H9 (cell line): Measurements from ENCODE around the gene ATP8A1. TPM values are rescaled to one million over a fixed set of nuclear protein-coding genes. Genes with fewer than 3 reads are reported as not detected.

ENCODE experiments used
- DNase-seq: peaks from one replicate; pipeline ENCODE4 v3.0.0-alpha.2; 2017
- H2AFZ ChIP-seq: one replicate; pipeline ENCODE4 v1.6.1; 2013; ENCODE audit warnings: mild to moderate bottlenecking, low read length, control low read depth, moderate library complexity
- H2AK5ac ChIP-seq: 2 replicates; pipeline ENCODE4 v1.6.1; 2013; ENCODE audit warnings: low read length, control low read depth, mixed read lengths; ENCODE audit not compliant: insufficient read length
- H2BK120ac ChIP-seq: one replicate; pipeline ENCODE4 v1.6.1; 2013; ENCODE audit warnings: low read depth, mild to moderate bottlenecking, low read length, control low read depth, inconsistent platforms; ENCODE audit not compliant: poor library complexity, severe bottlenecking
- H2BK12ac ChIP-seq: 2 replicates; pipeline ENCODE4 v1.6.1; 2013; ENCODE audit warnings: low read length, control low read depth, mixed read lengths, low read depth; ENCODE audit not compliant: insufficient read length
- H2BK15ac ChIP-seq: 2 replicates; pipeline ENCODE4 v1.6.1; 2013; ENCODE audit warnings: low read depth, low read length, control low read depth
- H2BK20ac ChIP-seq: one replicate; pipeline ENCODE4 v1.6.1; 2013; ENCODE audit warnings: low read depth, mild to moderate bottlenecking, low read length, control low read depth, inconsistent platforms; ENCODE audit not compliant: poor library complexity, severe bottlenecking
- H2BK5ac ChIP-seq: 2 replicates; pipeline ENCODE4 v1.6.1; 2013; ENCODE audit warnings: low read length, control low read depth, mixed read lengths; ENCODE audit not compliant: insufficient read length
- H3K14ac ChIP-seq: 2 replicates; pipeline ENCODE4 v1.6.1; 2013; ENCODE audit warnings: low read length, control low read depth; ENCODE audit not compliant: insufficient read depth
- H3K18ac ChIP-seq: 2 replicates; pipeline ENCODE4 v1.6.1; 2013; ENCODE audit warnings: low read depth, mild to moderate bottlenecking, mixed read lengths, low read length, control low read depth; ENCODE audit not compliant: insufficient read length
- H3K23ac ChIP-seq: 2 replicates; pipeline ENCODE4 v1.6.1; 2013; ENCODE audit warnings: low read length, control low read depth, mixed read lengths, low read depth; ENCODE audit not compliant: insufficient read length
- H3K23me2 ChIP-seq: 2 replicates; pipeline ENCODE4 v1.6.1; 2013; ENCODE audit warnings: low read depth, mild to moderate bottlenecking, mixed read lengths, low read length, control low read depth; ENCODE audit not compliant: insufficient read length, poor library complexity, severe bottlenecking
- H3K27ac ChIP-seq: 2 replicates; pipeline ENCODE4 v1.5.1; 2013; ENCODE audit warnings: low read length, control low read depth, mixed read lengths, low read depth; ENCODE audit not compliant: insufficient read length
- H3K27me3 ChIP-seq: 2 replicates; pipeline ENCODE4 v1.6.1; 2013; ENCODE audit warnings: low read length, control low read depth, inconsistent platforms; ENCODE audit not compliant: insufficient read depth
- H3K4ac ChIP-seq: 2 replicates; pipeline ENCODE4 v1.6.1; 2013; ENCODE audit warnings: low read depth, mild to moderate bottlenecking, control low read depth, inconsistent platforms, low read length, moderate library complexity
- H3K4me1 ChIP-seq: 2 replicates; pipeline ENCODE4 v1.6.1; 2013; ENCODE audit warnings: low read length, control low read depth, inconsistent platforms; ENCODE audit not compliant: insufficient read depth
- H3K4me2 ChIP-seq: 2 replicates; pipeline ENCODE4 v1.6.1; 2013; ENCODE audit warnings: low read length, control low read depth, mixed read lengths; ENCODE audit not compliant: insufficient read length, insufficient read depth
- H3K56ac ChIP-seq: 2 replicates; pipeline ENCODE4 v1.6.1; 2013; ENCODE audit warnings: low read depth, mild to moderate bottlenecking, mixed read lengths, low read length, control low read depth; ENCODE audit not compliant: insufficient read length
- H3K79me1 ChIP-seq: 2 replicates; pipeline ENCODE4 v1.6.1; 2013; ENCODE audit warnings: low read depth, mild to moderate bottlenecking, moderate library complexity, low read length, control low read depth, inconsistent platforms; ENCODE audit not compliant: insufficient read depth, poor library complexity, severe bottlenecking
- H3K79me2 ChIP-seq: 2 replicates; pipeline ENCODE4 v1.6.1; 2013; ENCODE audit warnings: low read length, control low read depth, inconsistent platforms; ENCODE audit not compliant: insufficient read depth
- H3K9ac ChIP-seq: 2 replicates; pipeline ENCODE4 v1.6.1; 2013; ENCODE audit warnings: low read length, control low read depth, mixed read lengths; ENCODE audit not compliant: insufficient read length; ENCODE audit errors: extremely low read depth
- H3K9me3 ChIP-seq: one replicate; pipeline ENCODE4 v1.6.1; 2013; ENCODE audit warnings: low read depth, low read length, inconsistent platforms; ENCODE audit not compliant: control insufficient read depth
- H3T11ph ChIP-seq: one replicate; pipeline ENCODE4 v1.6.1; 2013; ENCODE audit warnings: mild to moderate bottlenecking, low read length, control low read depth, inconsistent platforms
- H4K20me1 ChIP-seq: one replicate; pipeline ENCODE4 v1.6.1; 2013; ENCODE audit not compliant: control insufficient read depth, insufficient read length, insufficient read depth
- H4K5ac ChIP-seq: 2 replicates; pipeline ENCODE4 v1.6.1; 2013; ENCODE audit warnings: low read depth, mild to moderate bottlenecking, mixed read lengths, low read length, control low read depth; ENCODE audit not compliant: insufficient read length
- H4K8ac ChIP-seq: replicated peaks from 2 replicates; pipeline ENCODE4 v1.6.1; 2013; ENCODE audit warnings: low read length, control low read depth, mixed read lengths, low read depth; ENCODE audit not compliant: insufficient read length
- H4K91ac ChIP-seq: 2 replicates; pipeline ENCODE4 v1.6.1; 2013; ENCODE audit warnings: low read depth, mild to moderate bottlenecking, moderate library complexity, mixed read lengths, low read length, control low read depth; ENCODE audit not compliant: insufficient read length
- H3K27ac Mint-ChIP-seq, 3 experiments: 2 replicates in 2 of 3; 3 replicates in 1 of 3; pipeline ENCODE4 v1.8.0; 2020 to 2021; ENCODE audit warnings: mixed read lengths in 3 of 3, mild to moderate bottlenecking in 1 of 3, moderate library complexity in 1 of 3
- H3K27me3 Mint-ChIP-seq: 2 replicates; pipeline ENCODE4 v1.8.0; 2021; ENCODE audit warnings: low read depth, mild to moderate bottlenecking, moderate library complexity, mixed read lengths
- H3K36me3 Mint-ChIP-seq, 3 experiments: 2 replicates in 2 of 3; 3 replicates in 1 of 3; pipeline ENCODE4 v1.8.0; 2020 to 2021; ENCODE audit warnings: low read depth in 3 of 3, mixed read lengths in 3 of 3; ENCODE audit not compliant: insufficient read depth in 1 of 3
- H3K4me1 Mint-ChIP-seq, 2 experiments: 2 replicates each; pipeline ENCODE4 v1.8.0; 2020; ENCODE audit warnings: mixed read lengths in 2 of 2
- H3K4me3 Mint-ChIP-seq, 2 experiments: 2 replicates in 1 of 2; 3 replicates in 1 of 2; pipeline ENCODE4 v1.8.0; 2020 to 2021; ENCODE audit warnings: mild to moderate bottlenecking in 2 of 2, mixed read lengths in 2 of 2, moderate library complexity in 1 of 2
- H3K9me3 Mint-ChIP-seq, 2 experiments: 2 replicates in 1 of 2; 3 replicates in 1 of 2; pipeline ENCODE4 v1.8.0; 2020; ENCODE audit warnings: mild to moderate bottlenecking in 2 of 2, mixed read lengths in 2 of 2, moderate library complexity in 1 of 2
- total RNA-seq: library from RNA; stranded (reverse); gene quantifications from 2 replicates; pipeline ENCODE4 v1.2.1, GENCODE V29; 2021
- TF ChIP-seq, protein P1 (sequence below): fragments of 200-600 bp; sonication (generic); conservative IDR thresholded peaks from 3 replicates; pipeline ENCODE4 v1.8.0; 2021; ENCODE audit warnings: antibody characterized with exemption, mild to moderate bottlenecking

ATP8A1 gene
- total RNA-seq, 1 experiment from 2014 or later = 5.1 TPM

DNA sequence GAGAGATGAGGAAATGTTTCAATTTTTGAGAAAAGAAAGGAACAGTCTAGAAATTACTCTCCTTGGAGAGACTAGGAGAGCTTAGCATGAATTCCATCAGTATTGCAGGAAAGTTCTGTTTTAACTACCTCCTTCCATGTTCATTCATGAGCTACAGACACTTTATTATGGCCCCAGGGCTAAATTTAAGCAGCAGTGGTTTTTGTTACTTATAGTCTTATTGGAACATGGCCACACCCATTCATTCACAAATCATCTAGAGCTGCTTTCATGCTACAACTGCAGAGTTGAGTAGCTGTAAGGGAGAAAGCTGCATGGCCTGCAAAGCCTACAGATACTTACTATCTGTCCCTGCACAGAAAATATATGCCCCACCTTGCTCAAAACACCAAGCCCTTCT lies 178.0 kb downstream of the ATP8A1 start:
- H2BK120ac ChIP-seq = no peak overlapping the region
- H2AK5ac ChIP-seq = no peak overlapping the region
- Mint-ChIP-seq H3K4me3 (no peak overlapping the region), H3K27me3 (no peaks in the 10 kb centered on the region), H3K9me3 (no peaks in the 10 kb centered on the region), H3K27ac (no peak overlapping the region), H3K4me1 (peaks cover 36% of the 10 kb centered on the region in 2 experiments), H3K36me3 (peaks cover 0 to 4% (median 0%) of the 10 kb centered on the region in 3 experiments; a peak in 2 of 7 replicates)
- no peak overlapping the region for H3K9ac ChIP-seq
- no peak overlapping the region for H4K8ac ChIP-seq
- no peak overlapping the region for H3K4ac ChIP-seq
- no peaks in the 10 kb centered on the region for H3K79me2 ChIP-seq
- TF ChIP-seq, protein P1, sequence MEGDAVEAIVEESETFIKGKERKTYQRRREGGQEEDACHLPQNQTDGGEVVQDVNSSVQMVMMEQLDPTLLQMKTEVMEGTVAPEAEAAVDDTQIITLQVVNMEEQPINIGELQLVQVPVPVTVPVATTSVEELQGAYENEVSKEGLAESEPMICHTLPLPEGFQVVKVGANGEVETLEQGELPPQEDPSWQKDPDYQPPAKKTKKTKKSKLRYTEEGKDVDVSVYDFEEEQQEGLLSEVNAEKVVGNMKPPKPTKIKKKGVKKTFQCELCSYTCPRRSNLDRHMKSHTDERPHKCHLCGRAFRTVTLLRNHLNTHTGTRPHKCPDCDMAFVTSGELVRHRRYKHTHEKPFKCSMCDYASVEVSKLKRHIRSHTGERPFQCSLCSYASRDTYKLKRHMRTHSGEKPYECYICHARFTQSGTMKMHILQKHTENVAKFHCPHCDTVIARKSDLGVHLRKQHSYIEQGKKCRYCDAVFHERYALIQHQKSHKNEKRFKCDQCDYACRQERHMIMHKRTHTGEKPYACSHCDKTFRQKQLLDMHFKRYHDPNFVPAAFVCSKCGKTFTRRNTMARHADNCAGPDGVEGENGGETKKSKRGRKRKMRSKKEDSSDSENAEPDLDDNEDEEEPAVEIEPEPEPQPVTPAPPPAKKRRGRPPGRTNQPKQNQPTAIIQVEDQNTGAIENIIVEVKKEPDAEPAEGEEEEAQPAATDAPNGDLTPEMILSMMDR = no peak
- H2BK12ac ChIP-seq = no peak overlapping the region
- no peaks in the 10 kb centered on the region for H3K9me3 ChIP-seq
- H4K5ac ChIP-seq = no peak overlapping the region
- no peak overlapping the region for H3K14ac ChIP-seq
- DNase-seq = no peak
- H3K56ac ChIP-seq = no peak overlapping the region
- H4K20me1 ChIP-seq = no peaks in the 10 kb centered on the region
- H4K91ac ChIP-seq = no peak overlapping the region
- no peak overlapping the region for H3T11ph ChIP-seq
- H3K27me3 ChIP-seq = no peaks in the 10 kb centered on the region
- H3K23me2 ChIP-seq = no peaks in the 10 kb centered on the region
- H3K23ac ChIP-seq = no peak overlapping the region
- H2AFZ ChIP-seq = no peak overlapping the region
- no peak overlapping the region for H3K27ac ChIP-seq
- no peak overlapping the region for H2BK5ac ChIP-seq
- H2BK15ac ChIP-seq = no peak overlapping the region
- H3K4me2 ChIP-seq = no peak overlapping the region
- peaks cover 6% of the 10 kb centered on the region; the same call in 1 of the 2 replicates for H3K4me1 ChIP-seq
- no peak overlapping the region for H2BK20ac ChIP-seq
- H3K18ac ChIP-seq = no peak overlapping the region
- H3K79me1 ChIP-seq = no peaks in the 10 kb centered on the region
